ENCODE data around the gene BIRC2.
"Not testable (repeated sequence)": the region's sequence is repeated elsewhere in the genome, so short reads cannot be mapped to it uniquely, and the experiment has no call there.

The BIRC2 gene

DNA sequence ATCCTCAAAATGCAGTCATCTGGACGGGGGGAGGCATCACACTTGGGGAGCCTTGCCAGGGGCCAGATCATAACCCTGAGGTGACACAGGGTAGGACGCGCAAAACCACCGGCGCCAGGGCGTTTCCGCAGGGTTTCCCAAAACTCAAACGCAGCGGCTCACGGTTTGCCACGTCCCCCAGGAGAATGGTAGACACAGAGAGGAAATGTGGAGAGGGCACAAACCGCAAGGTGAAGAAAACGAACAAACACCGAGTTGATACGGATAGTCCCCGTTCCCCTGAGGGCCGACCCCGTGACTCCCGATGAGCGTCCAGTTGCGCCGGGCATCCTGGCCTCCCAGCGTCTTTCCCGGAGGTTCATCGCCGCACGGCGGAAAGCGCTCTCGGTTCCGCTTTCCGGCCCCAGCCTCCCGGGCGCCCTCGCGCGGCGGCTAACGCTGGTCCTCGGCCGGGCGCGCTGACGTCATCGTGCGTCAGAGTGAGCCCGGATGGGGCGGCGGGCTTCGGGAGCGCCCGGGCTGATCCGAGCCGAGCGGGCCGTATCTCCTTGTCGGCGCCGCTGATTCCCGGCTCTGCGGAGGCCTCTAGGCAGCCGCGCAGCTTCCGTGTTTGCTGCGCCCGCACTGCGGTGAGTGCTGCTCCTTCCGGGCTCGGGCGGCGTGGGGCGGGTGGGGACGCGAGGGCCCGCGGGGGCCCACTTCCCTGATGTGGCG is at the start of gene BIRC2:
Gene BIRC2 (plus strand): TSS at position 467 of the 714 bp plus-strand sequence. CDS start 2,641 bp downstream, outside the sequence.
- TF ChIP-seq ZFX (IDR thresholded peaks at IDR 0.05; ENCODE audit: borderline replicate concordance): no peak
- TF ChIP-seq, protein P1, sequence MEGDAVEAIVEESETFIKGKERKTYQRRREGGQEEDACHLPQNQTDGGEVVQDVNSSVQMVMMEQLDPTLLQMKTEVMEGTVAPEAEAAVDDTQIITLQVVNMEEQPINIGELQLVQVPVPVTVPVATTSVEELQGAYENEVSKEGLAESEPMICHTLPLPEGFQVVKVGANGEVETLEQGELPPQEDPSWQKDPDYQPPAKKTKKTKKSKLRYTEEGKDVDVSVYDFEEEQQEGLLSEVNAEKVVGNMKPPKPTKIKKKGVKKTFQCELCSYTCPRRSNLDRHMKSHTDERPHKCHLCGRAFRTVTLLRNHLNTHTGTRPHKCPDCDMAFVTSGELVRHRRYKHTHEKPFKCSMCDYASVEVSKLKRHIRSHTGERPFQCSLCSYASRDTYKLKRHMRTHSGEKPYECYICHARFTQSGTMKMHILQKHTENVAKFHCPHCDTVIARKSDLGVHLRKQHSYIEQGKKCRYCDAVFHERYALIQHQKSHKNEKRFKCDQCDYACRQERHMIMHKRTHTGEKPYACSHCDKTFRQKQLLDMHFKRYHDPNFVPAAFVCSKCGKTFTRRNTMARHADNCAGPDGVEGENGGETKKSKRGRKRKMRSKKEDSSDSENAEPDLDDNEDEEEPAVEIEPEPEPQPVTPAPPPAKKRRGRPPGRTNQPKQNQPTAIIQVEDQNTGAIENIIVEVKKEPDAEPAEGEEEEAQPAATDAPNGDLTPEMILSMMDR (IDR thresholded peaks at IDR 0.05): peak; percentile 92
- H3K27ac ChIP-seq: peak within 1 kb of the TSS; percentile 93

DNA sequence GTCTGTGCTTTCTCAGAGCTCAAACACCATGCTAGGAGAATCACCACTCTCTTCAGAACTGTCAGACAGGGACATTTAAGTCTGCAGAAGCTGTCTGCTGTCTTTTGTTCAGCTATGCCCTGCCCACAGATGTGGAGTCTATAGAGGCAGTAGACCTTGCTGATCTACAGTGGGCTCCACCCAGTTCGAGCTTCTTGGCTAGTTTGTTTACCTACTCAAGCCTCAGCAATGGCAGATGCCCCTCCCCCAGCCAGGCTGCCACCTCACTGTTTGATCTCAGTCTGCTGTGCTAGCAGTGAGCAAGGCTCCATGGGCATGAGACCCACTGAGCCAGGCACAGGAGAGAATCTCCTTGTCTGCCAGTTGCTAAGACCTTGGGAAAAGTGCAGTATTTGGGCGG is 46.2 kb upstream of the BIRC2 start:
- H3K27ac ChIP-seq: not testable (repeated sequence)

DNA sequence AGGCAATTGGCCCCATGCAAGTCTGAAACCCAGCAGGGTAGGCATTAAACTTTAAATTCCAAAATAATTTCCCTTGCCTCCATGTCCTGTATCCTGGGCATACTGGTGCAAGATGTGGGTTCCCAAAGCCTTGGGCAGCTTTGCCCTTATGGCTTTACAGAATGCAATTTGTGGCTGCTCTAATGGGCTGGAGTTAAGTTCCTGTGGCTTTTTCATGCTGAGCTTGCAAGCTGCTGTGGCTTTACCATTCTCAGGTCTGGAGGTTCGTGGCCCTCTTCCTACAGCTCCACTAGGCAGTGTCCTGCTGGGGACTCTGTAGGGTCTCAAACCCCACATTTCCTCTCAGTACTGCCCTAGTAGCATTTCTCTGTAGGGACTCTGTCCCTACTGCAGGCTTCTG is 44.8 kb upstream of the BIRC2 start:
- no peak overlapping the region for H3K27ac ChIP-seq
- TF ChIP-seq, protein P1 (IDR thresholded peaks at IDR 0.05): no peak
- no peak for TF ChIP-seq ZFX (IDR thresholded peaks at IDR 0.05; ENCODE audit: borderline replicate concordance)

DNA sequence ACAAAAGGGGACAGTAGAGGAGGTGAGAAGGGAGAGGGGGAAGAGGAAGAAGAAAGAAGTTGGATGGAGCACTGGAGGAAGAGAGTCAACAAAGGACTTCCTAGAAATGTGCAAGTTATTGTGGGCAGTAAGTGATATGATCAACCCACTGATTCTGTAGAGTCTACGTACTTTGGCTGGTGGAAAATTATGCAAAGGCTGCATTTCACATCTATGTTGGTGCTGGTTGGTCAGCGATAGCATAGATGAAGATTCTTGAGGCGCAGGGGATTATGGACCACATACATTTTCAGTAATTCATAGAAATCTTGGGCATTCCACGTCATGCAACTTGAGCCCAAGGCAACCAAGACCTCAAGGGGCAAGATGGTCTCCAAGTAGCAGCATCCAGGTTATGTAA is 42.3 kb upstream of the BIRC2 start:
- no peak overlapping the region for H3K27ac ChIP-seq

DNA sequence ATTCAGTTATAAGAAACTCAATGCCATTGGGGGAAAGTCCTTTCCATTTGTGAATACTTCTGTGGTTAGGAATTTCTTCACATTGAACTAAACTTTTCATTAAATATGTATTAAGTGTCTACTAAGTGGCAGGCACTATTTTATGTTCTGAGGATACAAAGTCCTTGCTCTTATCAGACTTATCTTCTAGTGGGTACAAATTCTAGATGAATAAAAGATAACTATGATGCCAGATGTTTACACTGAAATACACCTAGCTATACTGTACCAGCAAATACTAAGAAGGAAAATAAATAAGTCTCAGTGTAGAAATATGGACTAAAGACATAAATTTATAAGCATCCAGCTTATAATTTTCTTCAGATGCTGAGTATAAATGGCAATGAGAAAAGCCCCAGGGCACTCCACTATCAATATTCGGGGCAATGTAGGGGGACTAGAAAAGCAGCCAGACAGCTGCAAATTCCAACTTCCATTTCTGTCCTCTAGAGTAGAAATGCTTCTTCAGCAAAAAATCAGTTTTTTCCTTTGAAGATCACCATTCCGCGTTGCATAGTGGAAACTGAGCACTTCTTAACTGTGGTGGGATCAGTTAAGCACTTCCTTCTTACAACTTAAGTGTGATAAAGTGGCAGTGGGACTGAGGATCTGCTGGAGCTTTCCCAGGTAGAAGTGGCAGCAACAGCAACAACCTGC is 41.5 kb upstream of the BIRC2 start:
- TF ChIP-seq, protein P1 (IDR thresholded peaks at IDR 0.05): no peak
- no peak for TF ChIP-seq ZFX (IDR thresholded peaks at IDR 0.05; ENCODE audit: borderline replicate concordance)
- H3K27ac ChIP-seq: peak overlapping the region; percentile 64

More for the DNA sequence above, 42.3 kb upstream of the BIRC2 start:
- no peak for TF ChIP-seq ZFX (IDR thresholded peaks at IDR 0.05; ENCODE audit: borderline replicate concordance)
- TF ChIP-seq, protein P1 (IDR thresholded peaks at IDR 0.05): no peak

DNA sequence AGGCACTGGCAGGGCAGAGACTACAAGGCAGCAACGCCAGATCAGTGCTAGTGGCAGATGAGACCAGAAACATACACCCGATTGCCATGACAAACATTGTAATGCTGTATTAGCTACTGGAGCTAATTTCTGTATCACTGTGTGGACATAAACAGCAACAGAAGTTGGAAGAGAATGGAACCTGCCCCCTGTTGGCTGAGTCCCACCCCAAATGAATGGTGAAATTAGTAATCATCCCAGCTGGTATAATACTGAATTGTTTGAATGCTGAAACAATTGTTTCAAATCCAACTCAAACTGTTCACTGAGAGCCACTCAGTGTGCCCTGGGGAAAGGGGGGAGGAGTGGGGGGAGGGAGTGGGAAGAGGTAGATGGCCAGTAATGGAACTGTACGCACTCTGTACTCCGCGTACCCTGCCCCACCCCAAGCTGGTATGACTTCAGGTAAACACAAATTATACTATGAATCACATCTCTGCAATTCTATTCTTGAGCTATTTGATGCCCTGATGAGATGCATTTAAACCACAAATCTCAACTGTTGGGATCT is 40.9 kb upstream of the BIRC2 start:
- TF ChIP-seq, protein P1 (IDR thresholded peaks at IDR 0.05): peak; percentile 36
- TF ChIP-seq ZFX (IDR thresholded peaks at IDR 0.05; ENCODE audit: borderline replicate concordance): no peak
- H3K27ac ChIP-seq: peak overlapping the region; percentile 64

DNA sequence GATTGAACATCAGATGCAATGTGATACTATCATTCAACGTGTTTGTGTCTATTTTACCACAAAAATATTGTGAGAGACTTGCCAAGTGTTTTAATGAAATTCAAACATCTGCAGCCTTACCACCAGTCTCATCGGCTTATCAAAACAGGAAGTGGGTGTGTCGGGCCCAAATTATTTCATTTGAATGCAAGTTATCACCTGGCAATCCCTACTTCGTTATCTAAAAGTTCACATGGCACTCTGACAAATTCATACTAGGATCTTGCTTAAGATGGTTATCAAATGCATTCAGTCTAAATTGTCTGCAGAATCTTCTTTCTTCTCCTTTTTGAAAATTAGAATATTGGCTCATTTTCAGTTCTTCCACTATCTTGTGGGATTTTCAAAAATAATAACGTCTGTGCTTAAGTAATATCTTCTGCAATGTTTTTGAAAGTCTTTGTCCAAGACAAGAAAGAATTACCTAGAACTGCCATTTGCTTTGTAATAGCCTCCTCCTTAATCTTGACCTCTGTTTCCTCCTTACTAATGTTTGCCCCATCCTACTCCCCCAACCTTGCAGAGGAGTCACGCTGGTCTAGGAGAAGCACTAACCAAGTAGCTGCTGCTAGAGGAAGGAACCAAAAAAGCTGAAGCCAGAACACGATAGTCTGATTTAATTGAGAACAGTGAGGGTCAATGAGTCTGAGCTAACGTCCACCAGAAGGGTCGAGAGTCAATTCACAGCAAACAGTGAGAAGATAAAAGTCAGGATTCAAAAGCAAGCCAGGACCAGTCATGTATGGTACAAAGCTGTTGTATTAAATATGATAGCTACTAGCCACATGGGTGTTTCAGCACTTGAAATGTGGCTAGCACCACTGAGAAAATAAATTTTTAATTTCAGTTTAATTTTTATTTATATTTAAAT is 39.9 kb upstream of the BIRC2 start:
- no peak for TF ChIP-seq ZFX (IDR thresholded peaks at IDR 0.05; ENCODE audit: borderline replicate concordance)
- TF ChIP-seq, protein P1 (IDR thresholded peaks at IDR 0.05): no peak
- peak overlapping the region; percentile 64 for H3K27ac ChIP-seq
